Ramos (cell line): ENCODE data around the gene IPO4.

ENCODE experiments used
- in situ Hi-C: fragments of 300-500 bp; cut with MboI; formaldehyde crosslinking; loops from one replicate; pipeline ENCODE4 v1.14.3; 2022; ENCODE audit warnings: low sequenced_read_pairs; ENCODE audit not compliant: unreplicated experiment

The IPO4 gene

GRCh38 chr14:24136684-24137528 lies 51.7 kb downstream of the IPO4 start:
- in situ Hi-C loops: no loop called here

DNA sequence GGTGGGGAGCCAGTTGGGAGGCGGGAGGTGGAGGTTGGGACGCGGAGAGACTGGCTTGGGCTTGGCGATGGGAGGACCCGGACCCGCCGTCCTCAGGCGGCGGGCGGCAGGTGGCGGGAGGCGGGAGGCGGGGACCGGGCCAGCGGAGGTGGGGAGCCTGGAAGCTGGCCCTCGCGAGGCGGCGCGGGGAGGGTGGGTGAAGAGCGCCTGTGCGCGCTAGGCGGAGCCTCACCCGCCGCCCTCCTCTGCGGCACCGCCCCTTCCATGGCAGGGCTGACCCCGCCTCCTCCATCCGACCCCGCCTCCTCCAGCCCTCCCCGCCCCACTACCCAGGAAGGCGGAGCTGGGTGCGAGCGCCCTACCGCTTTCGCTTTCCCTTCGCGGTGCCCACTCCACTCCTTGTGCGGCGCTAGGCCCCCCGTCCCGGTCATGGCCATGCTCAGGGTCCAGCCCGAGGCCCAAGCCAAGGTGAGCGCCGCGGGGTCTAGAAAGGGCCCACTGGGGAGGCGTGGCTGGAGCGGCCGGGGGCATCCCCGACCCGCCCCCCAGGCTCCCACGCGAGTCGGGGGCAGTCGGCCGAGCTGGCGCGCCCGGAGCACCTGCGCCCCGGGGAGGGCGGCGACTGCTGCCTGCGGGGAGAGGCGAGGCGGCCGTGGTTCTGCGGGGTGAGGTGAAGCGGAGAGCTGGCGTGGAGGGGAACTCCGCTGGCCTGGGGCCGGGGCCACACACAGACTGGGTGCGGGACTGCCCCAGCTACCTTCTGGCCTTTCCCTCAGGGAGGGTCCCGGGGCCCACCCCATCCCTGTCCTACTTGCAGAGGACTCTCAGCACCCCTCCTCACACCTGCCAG lies 52.6 kb downstream of the IPO4 start, which contains the start of gene PSME1:
PSME1 (plus strand) TSS at position 361 of the 850 bp plus-strand sequence; CDS start at position 430, 69 bp downstream.
- in situ Hi-C loops: no loop called here

DNA sequence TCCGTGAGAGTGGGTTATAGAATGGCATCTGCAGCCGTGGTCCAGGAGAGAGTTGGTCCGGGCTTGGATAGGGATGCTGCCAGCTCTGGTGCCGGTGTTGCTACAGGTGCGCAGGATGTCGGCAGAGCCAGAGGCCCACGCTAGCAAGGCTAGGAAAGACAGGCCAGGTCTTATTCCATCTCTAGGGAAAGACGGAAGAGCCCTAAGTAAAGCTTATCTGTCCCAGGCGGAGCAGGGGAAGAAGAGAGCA lies 53.1 kb downstream of the IPO4 start:
- in situ Hi-C loops: no loop called here

DNA sequence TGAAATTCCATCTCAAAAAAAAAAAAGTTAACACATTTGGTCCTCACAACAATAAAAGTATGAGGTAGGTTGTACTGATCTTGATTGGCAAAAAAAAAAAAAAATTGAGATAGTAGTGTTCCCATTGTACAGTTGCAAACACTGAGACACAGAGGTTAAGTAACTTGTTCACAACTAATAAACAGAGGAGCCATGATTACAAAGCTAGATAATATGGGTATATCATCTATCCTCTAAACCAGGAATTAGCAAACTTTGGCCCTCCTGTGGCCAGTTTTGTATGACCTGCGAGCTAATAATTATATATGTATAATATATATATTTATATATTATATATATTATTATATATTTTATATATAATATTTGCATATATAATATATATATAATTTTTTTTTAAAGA lies 54.9 kb downstream of the IPO4 start:
- in situ Hi-C loops: no loop called here

GRCh38 chr14:24132976-24133375 lies 55.6 kb downstream of the IPO4 start:
- in situ Hi-C loops: no loop called here

DNA sequence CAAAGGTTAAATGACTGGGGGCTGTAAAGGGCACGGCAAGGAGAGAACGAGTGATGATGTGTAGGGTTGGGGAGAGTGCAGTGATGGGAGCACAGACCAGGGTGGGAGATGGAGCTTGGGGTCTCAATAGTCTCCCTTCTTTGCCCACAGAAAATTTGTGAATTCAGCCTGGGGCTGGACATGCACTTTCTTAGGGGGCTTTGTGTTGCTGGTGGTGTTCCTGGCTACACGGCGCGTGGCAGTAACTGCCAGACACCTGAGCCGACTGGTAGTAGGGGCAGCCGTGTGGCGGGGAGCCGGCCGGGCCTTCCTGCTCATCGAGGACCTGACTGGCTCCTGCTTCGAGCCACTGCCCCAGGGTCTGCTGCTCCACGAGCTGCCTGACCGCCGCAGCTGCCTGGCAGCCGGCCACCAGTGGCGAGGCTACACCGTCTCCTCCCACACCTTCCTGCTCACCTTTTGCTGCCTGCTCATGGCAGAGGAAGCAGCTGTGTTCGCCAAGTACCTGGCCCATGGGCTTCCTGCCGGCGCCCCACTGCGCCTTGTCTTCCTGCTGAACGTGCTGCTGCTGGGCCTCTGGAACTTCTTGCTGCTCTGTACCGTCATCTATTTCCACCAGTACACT lies 56.4 kb downstream of the IPO4 start:
- in situ Hi-C loops: no loop called here

- in situ Hi-C loops: no loop called here
Observed at GRCh38 chr14:24131549-24131966, 57.1 kb downstream of the IPO4 start.

GRCh38 chr14:24130717-24131548 lies 57.7 kb downstream of the IPO4 start:
- in situ Hi-C loops: no loop called here

- in situ Hi-C loops: no loop called here
Observed at GRCh38 chr14:24130380-24130716, 58.3 kb downstream of the IPO4 start, which contains the start of gene FITM1. FITM1 (plus strand) TSS chr14:24130659; CDS start chr14:24131564, 905 bp downstream.
